HL-60 (cell line): ENCODE measurements around the gene PARP15.

ENCODE experiments used
- DNase-seq, 2 experiments: peaks; one replicate each; pipeline ENCODE4 v3.0.0-alpha.2; 2010 to 2020; ENCODE audit warnings: low read depth in 1 of 2, low spot score in 1 of 2
- H3K27ac ChIP-seq: fragments of 250-450 bp; sonication (Bioruptor Pico); replicated peaks from 2 replicates; pipeline ENCODE4 v1.5.1; 2020; ENCODE audit warnings: mild to moderate bottlenecking, moderate library complexity
- H3K27me3 ChIP-seq: fragments of 250-450 bp; sonication (Bioruptor Pico); 2 replicates; pipeline ENCODE4 v1.5.1; 2021; ENCODE audit warnings: mild to moderate bottlenecking, moderate library complexity; ENCODE audit not compliant: insufficient read depth, poor library complexity, severe bottlenecking
- H3K4me3 ChIP-seq: replicated peaks from 2 replicates; pipeline ENCODE4 v1.5.1; 2011; ENCODE audit warnings: mild to moderate bottlenecking, control low read depth, low read length; ENCODE audit not compliant: insufficient read depth
- CTCF ChIP-seq: IDR thresholded peaks from one replicate; pipeline ENCODE4 v1.5.1; 2011; ENCODE audit warnings: low read length, control low read depth, inconsistent platforms; ENCODE audit not compliant: insufficient read depth
- GABPA ChIP-seq: IDR thresholded peaks from 2 replicates; pipeline ENCODE4 v1.6.1; 2012; ENCODE audit warnings: low read depth
- POLR2AphosphoS5 ChIP-seq: IDR thresholded peaks from 2 replicates; pipeline ENCODE4 v1.6.1; 2012; ENCODE audit warnings: low read depth
- REST ChIP-seq: IDR thresholded peaks from 2 replicates; pipeline ENCODE4 v1.6.1; 2012; ENCODE audit warnings: low read depth; ENCODE audit not compliant: insufficient replicate concordance
- SPI1 ChIP-seq: IDR thresholded peaks from 2 replicates; pipeline ENCODE4 v1.6.1; 2012; ENCODE audit warnings: low read depth, mild to moderate bottlenecking, borderline replicate concordance

PARP15 gene

GRCh38 chr3:122620399-122620798, 42.9 kb downstream of the PARP15 start:
- H3K4me3 ChIP-seq: no peak overlapping the region
- no peak for DNase-seq
- TF ChIP-seq CTCF (no peak), POLR2AphosphoS5 (no peak), REST (no peak), GABPA (no peak), SPI1 (no peak)
- H3K27ac ChIP-seq: no peak overlapping the region
- no peaks in the 10 kb centered on the region for H3K27me3 ChIP-seq

- Histone ChIP-seq H3K27me3 (no peaks in the 10 kb centered on the region), H3K27ac (no peak overlapping the region), H3K4me3 (no peak overlapping the region)
- no peak for TF ChIP-seq SPI1
- TF ChIP-seq GABPA: no peak
- TF ChIP-seq REST: no peak
- TF ChIP-seq CTCF: no peak
- TF ChIP-seq POLR2AphosphoS5: no peak
- no peak for DNase-seq
Measured at GRCh38 chr3:122621112-122621511, 43.7 kb downstream of the PARP15 start.

- H3K27ac ChIP-seq: no peak overlapping the region
- H3K4me3 ChIP-seq: no peak overlapping the region
- TF ChIP-seq REST (no peak), GABPA (no peak), CTCF (no peak), POLR2AphosphoS5 (no peak), SPI1 (peak; percentile 63; the same call in 1 of the 2 replicates)
- peak in 1 of 2 experiments; percentile 42 for DNase-seq
- no peaks in the 10 kb centered on the region for H3K27me3 ChIP-seq
Measured at GRCh38 chr3:122623031-122623829, 45.8 kb downstream of the PARP15 start.
